H1 (cell line): ENCODE data around the gene CCL1. TPM values are rescaled to one million over a fixed set of nuclear protein-coding genes. Genes with fewer than 3 reads are reported as not detected.

Experiments
- CTCF ChIA-PET: fragments of 300-600 bp; sonication (Branson Sonifier 250); formaldehyde crosslinking; loops from one replicate; lab custom pipeline; 2021; ENCODE audit not compliant: partially characterized antibody; lab: Charles Lee
- POLR2A ChIA-PET: fragments of 300-600 bp; sonication (Branson Sonifier 250); formaldehyde crosslinking; loops from one replicate; lab custom pipeline; 2021; ENCODE audit warnings: inconsistent platforms; ENCODE audit not compliant: partially characterized antibody; lab: Charles Lee
- DNase-seq, 2 experiments: peaks; one replicate each; pipeline versions ENCODE4 v3.0.0 to v3.0.0-alpha.2; 2010 to 2022; ENCODE audit warnings: low spot score in 2 of 2, low read depth in 1 of 2, mixed read lengths in 1 of 2
- FAIRE-seq: peaks from 2 replicates; lab custom pipeline; 2011; peaks lifted over from hg19 to GRCh38; lab: Jason Lieb, UNC
- H2AFZ ChIP-seq: 2 replicates; pipeline ENCODE4 v1.8.1; 2012; ENCODE audit warnings: low read length, inconsistent platforms
- H2AK5ac ChIP-seq: 2 replicates; pipeline ENCODE4 v1.6.1; 2013; ENCODE audit warnings: low read depth, low read length
- H2BK120ac ChIP-seq: replicated peaks from 2 replicates; pipeline ENCODE3; 2013; ENCODE audit warnings: low read depth, low read length, inconsistent platforms
- H2BK12ac ChIP-seq: 2 replicates; pipeline ENCODE4 v1.6.1; 2013; ENCODE audit warnings: low read depth, low read length
- H2BK15ac ChIP-seq: 2 replicates; pipeline ENCODE4 v1.6.1; 2013; ENCODE audit warnings: low read length
- H2BK20ac ChIP-seq: 2 replicates; pipeline ENCODE4 v1.6.1; 2013; ENCODE audit warnings: low read length
- H2BK5ac ChIP-seq: 2 replicates; pipeline ENCODE4 v1.6.1; 2013; ENCODE audit warnings: low read depth, low read length
- H3K14ac ChIP-seq: 2 replicates; pipeline ENCODE4 v1.6.1; 2013; ENCODE audit warnings: inconsistent platforms; ENCODE audit not compliant: insufficient read length
- H3K18ac ChIP-seq: 2 replicates; pipeline ENCODE4 v1.6.1; 2013; ENCODE audit warnings: low read length; ENCODE audit errors: extremely low read depth
- H3K23ac ChIP-seq: 2 replicates; pipeline ENCODE4 v1.6.1; 2013; ENCODE audit warnings: inconsistent platforms; ENCODE audit not compliant: insufficient read length
- H3K23me2 ChIP-seq: 2 replicates; pipeline ENCODE4 v1.6.1; 2013; ENCODE audit warnings: low read depth, low read length
- H3K27ac ChIP-seq: 2 replicates; pipeline ENCODE4 v1.6.1; 2011; ENCODE audit warnings: low read depth, low read length, inconsistent platforms
- H3K27me3 ChIP-seq, 4 experiments: replicated peaks in 1 of 4; 1 replicate in 1 of 4; 2 replicates in 3 of 4; pipeline versions ENCODE4 v1.6.1 to v1.8.1; 2011 to 2013; ENCODE audit warnings: low read length in 3 of 4, mild to moderate bottlenecking in 3 of 4, inconsistent platforms in 2 of 4, mixed read lengths in 2 of 4, moderate library complexity in 1 of 4; ENCODE audit not compliant: control insufficient read depth in 3 of 4, insufficient read depth in 3 of 4; ENCODE audit errors: extremely low read depth in 1 of 4
- H3K36me3 ChIP-seq, 4 experiments: 2 replicates each; pipeline versions ENCODE4 v1.6.1 to v1.8.1; 2011 to 2013; ENCODE audit warnings: mild to moderate bottlenecking in 4 of 4, low read length in 3 of 4, moderate library complexity in 2 of 4, control low read depth in 1 of 4, inconsistent platforms in 1 of 4; ENCODE audit not compliant: insufficient read depth in 4 of 4, control insufficient read depth in 2 of 4
- H3K4ac ChIP-seq: replicated peaks from 2 replicates; pipeline ENCODE3; 2013; ENCODE audit warnings: low read length, low read depth, mixed read lengths, inconsistent platforms; ENCODE audit not compliant: insufficient read length
- H3K4me1 ChIP-seq, 4 experiments: replicated peaks in 1 of 4; 1 replicate in 1 of 4; 2 replicates in 3 of 4; pipeline versions ENCODE4 v1.6.1 to v1.8.1; 2011 to 2013; ENCODE audit warnings: low read length in 3 of 4, inconsistent platforms in 2 of 4, mixed read lengths in 1 of 4; ENCODE audit not compliant: insufficient read depth in 4 of 4, control insufficient read depth in 3 of 4
- H3K4me2 ChIP-seq, 2 experiments: 2 replicates each; pipeline versions ENCODE4 v1.6.1 to v1.8.1; 2011 to 2013; ENCODE audit warnings: low read depth in 2 of 2, low read length in 2 of 2, control low read depth in 1 of 2, inconsistent platforms in 1 of 2, mild to moderate bottlenecking in 1 of 2; ENCODE audit not compliant: insufficient read depth in 1 of 2
- H3K4me3 ChIP-seq, 4 experiments: fragments of 200-600, 300-600 bp in 1 of 4; sonication (generic), shearing (Covaris generic), sonication (Bioruptor Twin) in 1 of 4; 2 replicates each; pipeline versions ENCODE4 v1.5.1 to v1.8.1; 2011 to 2016; ENCODE audit warnings: low read length in 4 of 4, low read depth in 3 of 4, control low read depth in 2 of 4, inconsistent platforms in 2 of 4, mild to moderate bottlenecking in 2 of 4, mixed read lengths in 1 of 4, moderate library complexity in 1 of 4; ENCODE audit not compliant: insufficient read depth in 2 of 4; ENCODE audit errors: extremely low read depth in 1 of 4
- H3K56ac ChIP-seq: replicated peaks from 2 replicates; pipeline ENCODE3; 2013; ENCODE audit warnings: low read depth, mild to moderate bottlenecking, mixed read lengths, low read length, inconsistent platforms; ENCODE audit not compliant: insufficient read length
- H3K79me1 ChIP-seq: 2 replicates; pipeline ENCODE4 v1.6.1; 2013; ENCODE audit warnings: low read depth, low read length, control low read depth
- H3K79me2 ChIP-seq, 2 experiments: 2 replicates each; pipeline versions ENCODE4 v1.6.1 to v1.8.1; 2012 to 2013; ENCODE audit warnings: low read length in 2 of 2, mild to moderate bottlenecking in 2 of 2, inconsistent platforms in 1 of 2; ENCODE audit not compliant: insufficient read depth in 2 of 2, control insufficient read depth in 1 of 2
- H3K9ac ChIP-seq, 4 experiments: replicated peaks in 1 of 4; 1 replicate in 1 of 4; 2 replicates in 3 of 4; pipeline versions ENCODE4 v1.6.1 to v1.8.1; 2011 to 2013; ENCODE audit warnings: low read depth in 3 of 4, low read length in 3 of 4, control low read depth in 2 of 4, mild to moderate bottlenecking in 2 of 4, moderate library complexity in 2 of 4, inconsistent platforms in 1 of 4; ENCODE audit errors: extremely low read depth in 1 of 4
- H3K9me3 ChIP-seq, 2 experiments: 2 replicates each; pipeline versions ENCODE4 v1.6.1 to v1.8.1; 2012 to 2013; ENCODE audit warnings: mild to moderate bottlenecking in 2 of 2, moderate library complexity in 2 of 2, control low read depth in 1 of 2, inconsistent platforms in 1 of 2, low read depth in 1 of 2, low read length in 1 of 2, mixed read lengths in 1 of 2; ENCODE audit not compliant: insufficient read depth in 2 of 2
- H4K20me1 ChIP-seq, 2 experiments: replicated peaks in 1 of 2; 2 replicates each; pipeline versions ENCODE3 to v1.8.1; 2011 to 2013; ENCODE audit warnings: inconsistent platforms in 2 of 2, low read length in 2 of 2, mild to moderate bottlenecking in 1 of 2; ENCODE audit not compliant: insufficient read depth in 2 of 2, control insufficient read depth in 1 of 2
- H4K5ac ChIP-seq: 2 replicates; pipeline ENCODE4 v1.6.1; 2013; ENCODE audit warnings: low read length, low read depth, mixed read lengths, inconsistent platforms; ENCODE audit not compliant: insufficient read length
- H4K8ac ChIP-seq: 2 replicates; pipeline ENCODE4 v1.8.0; 2013; ENCODE audit warnings: mild to moderate bottlenecking, moderate library complexity, low read length, inconsistent platforms; ENCODE audit not compliant: insufficient read depth; ENCODE audit errors: extremely low read depth
- H4K91ac ChIP-seq: replicated peaks from 2 replicates; pipeline ENCODE3; 2013; ENCODE audit warnings: low read length, mixed read lengths, inconsistent platforms; ENCODE audit not compliant: insufficient read length
- ASH2L ChIP-seq: fragments of 200-600, 300-600 bp; sonication (generic); IDR thresholded peaks from one replicate; pipeline ENCODE4 v1.7.1; 2017; ENCODE audit warnings: low read length
- BACH1 ChIP-seq: IDR thresholded peaks from 2 replicates; pipeline ENCODE4 v1.6.1; 2012; ENCODE audit warnings: low read length, improper control_type of control experiment
- CEBPB ChIP-seq: IDR thresholded peaks from 2 replicates; pipeline ENCODE4 v1.6.1; 2012; ENCODE audit warnings: low read depth, low read length
- CREB1 ChIP-seq: IDR thresholded peaks from 2 replicates; pipeline ENCODE4 v1.6.1; 2012; ENCODE audit warnings: inconsistent platforms
- EP300 ChIP-seq, 2 experiments: IDR thresholded peaks; 1 replicate in 1 of 2; 2 replicates in 1 of 2; pipeline ENCODE4 v1.6.1; 2011 to 2012; ENCODE audit warnings: low read depth in 2 of 2, low read length in 2 of 2, mild to moderate bottlenecking in 2 of 2, borderline replicate concordance in 1 of 2, inconsistent platforms in 1 of 2, moderate library complexity in 1 of 2
- NANOG ChIP-seq: IDR thresholded peaks from 2 replicates; pipeline ENCODE4 v1.6.1; 2011; ENCODE audit warnings: low read length, low read depth, mild to moderate bottlenecking, inconsistent platforms; ENCODE audit not compliant: insufficient read depth, poor library complexity, severe bottlenecking
- RFX5 ChIP-seq: IDR thresholded peaks from 2 replicates; pipeline ENCODE4 v1.6.1; 2011; ENCODE audit warnings: low read depth, low read length, improper control_type of control experiment, borderline replicate concordance
- SAP30 ChIP-seq: fragments of 300-600 bp; sonication (generic); IDR thresholded peaks from 2 replicates; pipeline ENCODE4 v1.7.1; 2012; ENCODE audit warnings: low read length, moderate library complexity, mild to moderate bottlenecking, inconsistent platforms; ENCODE audit not compliant: insufficient read depth, insufficient replicate concordance
- ZNF274 ChIP-seq: IDR thresholded peaks from 2 replicates; pipeline ENCODE4 v1.7.0; 2012; ENCODE audit warnings: low read length, borderline replicate concordance; ENCODE audit errors: extremely low read depth
- WGBS, 2 experiments: shearing (Covaris generic) in 1 of 2; methylation state at CpG; one replicate each; pipeline versions ENCODE4 v1.1.6 to v1.1.7; 2013 to 2015; ENCODE audit warnings: low lambda C conversion rate in 2 of 2, mixed read lengths in 2 of 2, inconsistent platforms in 1 of 2, low coverage in 1 of 2, missing lambda C conversion rate in 1 of 2; ENCODE audit not compliant: insufficient replicate concordance in 2 of 2, insufficient coverage in 1 of 2, insufficient read length in 1 of 2; ENCODE audit errors: extremely low coverage in 1 of 2, missing lambda C conversion rate in 1 of 2; 5-methylcytosine and 5-hydroxymethylcytosine counted together
- polyA plus RNA-seq, 7 experiments: library from polyadenylated mRNA; depleted of rRNA in 3 of 7; stranded (reverse) in 5 of 7; unstranded in 2 of 7; fragments of >200 nt in 5 of 7; fragments of 200-250 nt in 2 of 7; gene quantifications; 1 replicate in 5 of 7; 2 replicates in 1 of 7; 4 replicates in 1 of 7; pipeline versions ENCODE4 v1.2.1 to v1.2.3, GENCODE V29; 2011 to 2013; ENCODE audit warnings: missing spikeins in 2 of 7, mixed read lengths in 2 of 7
- total RNA-seq: library from RNA; stranded (reverse); fragmentation: NEBNext Ultra II Directional; extraction: Animal tissue kit (Norgen Biotek cat#: 25700); gene quantifications from 2 replicates; pipeline ENCODE4 v1.2.1, GENCODE V29; 2021
- TF ChIP-seq, protein P1 (sequence below), 3 experiments: IDR thresholded peaks; 1 replicate in 2 of 3; 2 replicates in 1 of 3; pipeline versions ENCODE4 v1.5.1 to v1.6.1; 2011; ENCODE audit warnings: low read length in 3 of 3, mild to moderate bottlenecking in 3 of 3, inconsistent platforms in 2 of 3, low read depth in 1 of 3, moderate library complexity in 1 of 3; ENCODE audit not compliant: insufficient read depth in 1 of 3; ENCODE audit errors: control extremely low read depth in 1 of 3

The CCL1 gene
- total and polyA plus RNA-seq, 2 of the 8 experiments (the other 6 are each of a cell fraction or from before 2014, with no cell fraction given) = not detected

DNA sequence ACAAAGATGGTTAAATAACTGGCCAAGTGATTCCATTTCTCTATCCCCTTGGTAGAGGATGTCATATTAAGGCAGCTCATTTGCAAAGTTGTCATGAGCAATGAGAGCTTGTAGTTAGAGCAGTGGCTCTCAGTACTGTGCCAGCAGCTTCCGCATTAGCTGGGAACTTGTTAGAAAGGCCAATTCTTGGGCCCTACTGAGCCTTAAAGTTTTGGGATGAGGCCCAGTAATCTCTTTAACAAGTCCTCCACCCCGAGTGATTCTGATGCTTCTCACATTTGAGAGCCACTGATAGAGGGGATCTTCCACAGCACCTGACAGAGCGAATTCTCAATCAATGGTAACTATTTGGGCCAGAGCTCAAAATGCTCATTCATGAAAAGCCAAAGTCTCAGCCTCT lies 20.2 kb upstream of the CCL1 start:
- ChIA-PET POLR2A (interaction anchor here (1.2 kb wide), 1 partner anchor 9 kb away, joined by 5 read pairs; no protein-coding TSS in a partner anchor), CTCF (interaction anchor here (1.1 to 2.4 kb wide), 5 partner anchors 14 to 181 kb away, joined by 3 to 17 read pairs (median 3); no protein-coding TSS in a partner anchor)
- H4K91ac ChIP-seq = no peak overlapping the region
- no peak overlapping the region for H3K4me2 ChIP-seq
- WGBS, 2 experiments = 81% methylated on average over 3 of the region's 3 CpGs; no CpG with 5 or more reads in 1 of the 2 experiments
- no peak overlapping the region for H3K18ac ChIP-seq
- H3K79me2 ChIP-seq = no peaks in the 10 kb centered on the region
- H3K9ac ChIP-seq = no peak overlapping the region
- H3K14ac ChIP-seq = no peak overlapping the region
- H3K9me3 ChIP-seq = no peaks in the 10 kb centered on the region
- no peak overlapping the region for H2BK5ac ChIP-seq
- TF ChIP-seq RFX5 (no peak), CEBPB (no peak), ASH2L (no peak), NANOG (no peak), CREB1 (no peak), BACH1 (no peak), SAP30 (no peak), EP300 (IDR thresholded peaks at IDR 0.05; ENCODE audit: borderline replicate concordance in 1 of 2, low read depth in 2 of 2, low read length in 2 of 2) (no peak), ZNF274 (no peak)
- TF ChIP-seq, protein P1, sequence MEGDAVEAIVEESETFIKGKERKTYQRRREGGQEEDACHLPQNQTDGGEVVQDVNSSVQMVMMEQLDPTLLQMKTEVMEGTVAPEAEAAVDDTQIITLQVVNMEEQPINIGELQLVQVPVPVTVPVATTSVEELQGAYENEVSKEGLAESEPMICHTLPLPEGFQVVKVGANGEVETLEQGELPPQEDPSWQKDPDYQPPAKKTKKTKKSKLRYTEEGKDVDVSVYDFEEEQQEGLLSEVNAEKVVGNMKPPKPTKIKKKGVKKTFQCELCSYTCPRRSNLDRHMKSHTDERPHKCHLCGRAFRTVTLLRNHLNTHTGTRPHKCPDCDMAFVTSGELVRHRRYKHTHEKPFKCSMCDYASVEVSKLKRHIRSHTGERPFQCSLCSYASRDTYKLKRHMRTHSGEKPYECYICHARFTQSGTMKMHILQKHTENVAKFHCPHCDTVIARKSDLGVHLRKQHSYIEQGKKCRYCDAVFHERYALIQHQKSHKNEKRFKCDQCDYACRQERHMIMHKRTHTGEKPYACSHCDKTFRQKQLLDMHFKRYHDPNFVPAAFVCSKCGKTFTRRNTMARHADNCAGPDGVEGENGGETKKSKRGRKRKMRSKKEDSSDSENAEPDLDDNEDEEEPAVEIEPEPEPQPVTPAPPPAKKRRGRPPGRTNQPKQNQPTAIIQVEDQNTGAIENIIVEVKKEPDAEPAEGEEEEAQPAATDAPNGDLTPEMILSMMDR (IDR thresholded peaks at IDR 0.05; ENCODE audit: control extremely low read depth in 1 of 3, insufficient read depth in 1 of 3, low read depth in 1 of 3, low read length in 3 of 3) = no peak
- H2AK5ac ChIP-seq = no peak overlapping the region
- H3K4me1 ChIP-seq = no peaks in the 10 kb centered on the region
- H2BK120ac ChIP-seq = no peak overlapping the region
- no peak overlapping the region for H3K56ac ChIP-seq
- no peak overlapping the region for H3K4ac ChIP-seq
- H4K5ac ChIP-seq = no peak overlapping the region
- H3K36me3 ChIP-seq = no peaks in the 10 kb centered on the region
- no peak for FAIRE-seq
- H2BK15ac ChIP-seq = no peak overlapping the region
- H3K23me2 ChIP-seq = no peaks in the 10 kb centered on the region
- DNase-seq = no peak
- H2BK20ac ChIP-seq = no peak overlapping the region
- no peak overlapping the region for H3K23ac ChIP-seq
- no peaks in the 10 kb centered on the region; a peak in 1 of 7 replicates for H3K27me3 ChIP-seq
- no peak overlapping the region for H2AFZ ChIP-seq
- no peak overlapping the region for H3K27ac ChIP-seq
- H3K79me1 ChIP-seq = no peaks in the 10 kb centered on the region
- no peaks in the 10 kb centered on the region for H4K20me1 ChIP-seq
- H3K4me3 ChIP-seq = no peak overlapping the region
- H2BK12ac ChIP-seq = no peak overlapping the region
- no peak overlapping the region for H4K8ac ChIP-seq
